GM19467 (cell line): ENCODE data around the gene SLBP.
"Not testable (repeated sequence)": the region's sequence is repeated elsewhere in the genome, so short reads cannot be mapped to it uniquely, and the experiment has no call there.

Source experiments
- ATAC-seq: cut with Tn5 transposase; IDR thresholded peaks from one replicate; pipeline ENCODE4 v1.9.1; 2021; ENCODE audit warnings: mild to moderate bottlenecking, moderate library complexity; ENCODE audit not compliant: unreplicated experiment

Gene SLBP

DNA sequence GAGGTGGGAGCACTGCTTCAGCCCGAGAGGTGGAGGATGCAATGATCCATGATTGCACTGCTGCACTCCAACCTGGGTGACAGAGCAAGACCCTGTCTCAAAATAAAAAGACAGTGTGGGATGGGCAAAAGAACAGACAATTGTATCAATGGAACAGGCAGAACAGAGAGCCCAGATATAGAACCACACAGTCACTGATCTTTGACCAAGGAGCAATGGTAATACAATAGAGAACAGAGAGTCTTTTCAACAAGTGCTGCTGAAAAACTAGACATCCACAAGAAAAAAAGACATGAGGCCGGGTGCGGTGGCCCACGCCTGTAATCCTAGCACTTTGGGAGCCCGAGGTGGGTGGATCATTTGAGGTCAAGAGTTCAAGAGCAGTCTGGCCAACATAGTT, 33.9 kb downstream of the SLBP start:
- ATAC-seq = no peak

- ATAC-seq = no peak
These were observed 35.3 kb downstream of the SLBP start for GRCh38 chr4:1676605-1677525.

GRCh38 chr4:1675802-1676137, 36.3 kb downstream of the SLBP start:
- ATAC-seq = no peak

- ATAC-seq = no peak
These were observed 36.9 kb downstream of the SLBP start for GRCh38 chr4:1675136-1675801.

DNA sequence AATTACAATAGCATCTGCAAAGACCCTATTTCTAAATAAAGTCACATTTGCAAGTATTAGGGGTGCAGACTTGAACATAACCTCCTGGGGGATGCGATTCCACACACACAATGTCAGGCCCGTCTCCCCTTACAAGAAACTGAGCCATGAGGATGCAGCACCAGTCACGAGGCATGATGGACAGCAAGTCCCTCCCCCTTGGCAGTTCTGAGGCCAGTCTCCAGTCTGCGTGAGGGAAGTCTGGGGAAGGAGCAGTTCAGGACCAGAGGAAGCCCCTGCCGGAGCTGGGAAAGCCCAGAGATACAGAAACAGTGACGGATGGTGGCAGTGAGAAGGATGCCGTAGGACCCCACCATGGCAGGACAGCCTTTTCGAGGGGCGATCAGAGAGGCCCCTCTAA, 37.4 kb downstream of the SLBP start:
- no peak for ATAC-seq

- no peak for ATAC-seq
These were observed 38.4 kb downstream of the SLBP start for GRCh38 chr4:1673671-1674070.

GRCh38 chr4:1671011-1671410, 41.1 kb downstream of the SLBP start:
- not testable (repeated sequence) for ATAC-seq

DNA sequence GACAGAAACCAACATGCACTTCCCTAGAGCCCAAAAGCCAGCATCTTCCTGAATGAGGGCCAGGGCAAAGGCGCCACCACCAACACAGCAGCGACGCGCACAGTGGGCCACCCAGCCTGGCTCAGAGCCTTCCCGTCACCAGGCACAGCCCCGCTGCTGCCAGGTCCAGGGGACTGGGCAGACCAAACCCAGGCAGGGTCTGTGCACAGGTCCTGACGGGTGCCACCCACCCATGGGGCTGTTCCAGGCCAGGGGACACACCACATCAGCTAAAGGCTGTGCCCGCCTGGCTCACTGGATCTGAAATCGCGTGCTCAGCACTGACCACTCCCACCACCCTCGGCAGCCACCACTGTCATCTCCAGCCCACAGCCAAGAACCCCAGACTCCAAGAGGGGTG, 41.8 kb downstream of the SLBP start:
- ATAC-seq = no peak

GRCh38 chr4:1669850-1670249, 42.3 kb downstream of the SLBP start:
- ATAC-seq = no peak

DNA sequence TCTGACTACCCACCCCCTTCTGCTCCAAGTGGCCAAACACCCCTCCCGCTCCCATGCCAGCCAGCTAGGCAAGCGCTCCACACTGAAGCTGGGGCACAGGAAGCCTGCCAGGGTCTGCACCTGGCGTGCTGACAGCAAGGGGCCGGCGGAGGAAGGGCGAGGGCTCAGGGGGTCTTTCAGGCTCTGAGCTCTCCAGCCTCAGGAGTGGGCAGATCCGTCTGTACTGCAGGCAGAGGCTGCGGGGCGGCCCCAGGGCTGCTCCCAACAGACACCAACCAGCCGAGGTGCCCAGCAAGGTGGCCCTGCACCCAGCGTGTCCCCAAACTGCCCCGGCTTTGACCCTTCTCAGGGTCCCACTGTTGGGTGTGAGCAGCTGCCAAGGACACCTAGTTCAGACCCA, 42.8 kb downstream of the SLBP start:
- ATAC-seq = no peak

DNA sequence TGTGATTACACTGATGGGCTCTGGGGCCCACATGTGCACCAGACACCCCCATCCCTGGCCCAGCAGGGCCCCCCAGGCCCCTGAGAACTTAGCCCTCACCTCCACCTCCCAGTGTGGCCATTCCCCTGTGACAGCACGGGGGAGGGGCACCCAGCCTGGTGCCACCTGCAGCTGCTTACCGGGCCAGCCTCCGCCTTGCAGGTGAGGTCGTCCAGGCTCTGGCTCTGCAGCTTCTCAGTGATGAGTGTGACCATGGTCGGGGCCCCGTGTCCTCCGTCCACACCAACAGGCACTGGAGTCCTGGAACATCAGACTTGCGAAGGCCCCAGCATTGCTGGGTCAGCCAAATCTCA, 43.7 kb downstream of the SLBP start:
- no peak for ATAC-seq

DNA sequence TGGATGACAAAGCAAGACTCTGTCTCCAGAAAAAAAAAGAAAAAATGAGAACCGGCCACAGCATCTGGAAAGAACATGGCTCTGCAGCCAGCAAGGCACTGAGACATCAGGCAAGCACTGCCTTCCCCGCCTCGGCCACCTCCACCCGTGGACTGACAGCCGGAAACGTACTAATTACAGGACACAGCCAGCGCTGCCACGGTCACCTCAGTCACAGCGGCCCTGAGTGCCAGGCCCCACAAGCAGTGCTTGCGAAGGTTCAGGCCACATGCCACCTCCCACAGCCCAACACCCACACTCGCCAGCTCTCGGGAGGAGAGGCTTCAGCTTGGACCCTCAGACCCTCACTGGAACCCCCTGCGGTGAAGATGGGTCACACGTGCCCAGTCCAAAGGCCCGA, 44.8 kb downstream of the SLBP start:
- no peak for ATAC-seq

DNA sequence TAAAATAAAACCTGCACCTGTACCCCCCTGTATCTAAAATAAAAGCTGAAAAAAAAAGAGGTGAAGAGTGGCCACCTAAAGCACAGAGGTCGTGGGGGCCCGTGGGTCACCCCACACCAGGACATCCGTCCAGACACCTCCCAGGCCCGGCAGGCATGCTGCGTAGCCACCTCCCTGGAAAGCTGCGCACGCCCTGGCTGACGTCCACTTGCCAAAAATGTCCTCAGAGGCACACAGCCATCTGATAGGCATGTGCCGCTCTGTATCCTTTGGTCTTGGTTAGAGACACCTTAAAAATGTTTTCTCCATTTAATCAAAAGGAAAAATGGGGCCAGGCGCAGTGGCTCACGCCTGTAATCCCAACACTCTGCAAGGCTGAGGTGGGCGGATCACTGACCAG, 45.7 kb downstream of the SLBP start:
- ATAC-seq = no peak

GRCh38 chr4:1664141-1664540, 48.0 kb downstream of the SLBP start:
- no peak for ATAC-seq

- no peak for ATAC-seq
These were observed 48.6 kb downstream of the SLBP start for GRCh38 chr4:1663549-1663948.

DNA sequence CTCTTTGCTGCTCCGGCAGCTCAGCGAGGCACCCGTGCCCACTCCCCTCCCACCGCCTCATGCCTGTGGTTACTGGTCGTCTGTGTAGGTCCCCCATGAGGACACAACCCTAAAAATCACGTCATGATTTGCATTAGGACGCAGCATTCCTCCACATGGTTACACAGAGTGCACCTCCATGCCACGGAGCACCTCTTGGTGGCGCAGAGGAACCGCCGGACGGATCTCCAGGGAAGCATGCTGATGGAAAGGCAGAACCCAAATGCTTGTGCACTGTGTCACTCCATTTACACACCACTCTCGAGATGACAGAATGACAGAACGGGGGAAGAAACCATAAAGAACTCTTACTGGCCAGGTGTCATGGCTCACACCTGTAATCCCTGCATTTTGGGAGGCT, 50.4 kb downstream of the SLBP start:
- ATAC-seq = no peak

GRCh38 chr4:1660948-1661677, 51.0 kb downstream of the SLBP start:
- no peak for ATAC-seq

DNA sequence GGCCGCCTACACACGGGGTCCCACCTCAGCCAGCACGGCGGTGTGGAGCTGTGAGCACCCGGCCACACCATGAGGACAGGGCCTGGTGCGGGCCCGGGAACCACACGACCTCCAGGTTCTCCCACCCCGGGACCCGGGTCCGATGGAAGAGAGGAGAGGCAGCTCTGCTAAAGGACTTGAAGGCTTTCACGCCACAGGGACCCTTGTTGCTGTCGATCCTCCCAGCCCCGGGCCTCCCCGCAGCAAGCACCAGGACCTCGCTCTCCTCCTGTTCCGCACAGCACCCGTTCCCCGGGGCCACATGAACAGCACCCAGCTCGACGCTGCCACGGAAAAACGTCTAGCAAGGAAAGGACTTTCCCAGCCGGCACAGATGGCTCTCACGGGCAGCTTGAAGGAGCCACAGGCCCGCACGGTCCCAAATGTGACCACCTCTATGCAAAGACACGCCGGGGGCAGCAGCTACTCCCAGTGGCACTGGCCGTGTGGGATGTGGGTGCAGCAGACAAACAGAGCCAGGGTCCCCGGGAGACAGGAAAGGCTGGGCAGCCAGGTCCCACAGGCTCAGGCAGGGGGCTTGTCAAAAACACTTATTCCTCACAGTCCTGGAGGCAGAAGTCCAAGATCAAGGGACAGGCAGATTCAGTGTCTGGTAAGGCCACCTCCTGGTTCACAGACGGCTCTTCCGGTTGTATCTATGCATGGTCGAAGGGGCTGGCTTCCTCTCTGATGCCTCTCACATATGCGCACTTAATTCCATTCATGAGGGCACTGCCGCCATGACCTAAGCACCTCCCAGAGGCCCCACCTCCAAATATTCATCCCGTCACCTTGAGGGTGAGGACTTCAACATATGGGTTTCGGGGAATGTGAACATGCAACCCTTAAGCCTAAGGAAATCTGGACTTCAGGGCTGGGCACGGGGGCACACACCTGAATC, 52.7 kb downstream of the SLBP start:
- ATAC-seq = no peak

DNA sequence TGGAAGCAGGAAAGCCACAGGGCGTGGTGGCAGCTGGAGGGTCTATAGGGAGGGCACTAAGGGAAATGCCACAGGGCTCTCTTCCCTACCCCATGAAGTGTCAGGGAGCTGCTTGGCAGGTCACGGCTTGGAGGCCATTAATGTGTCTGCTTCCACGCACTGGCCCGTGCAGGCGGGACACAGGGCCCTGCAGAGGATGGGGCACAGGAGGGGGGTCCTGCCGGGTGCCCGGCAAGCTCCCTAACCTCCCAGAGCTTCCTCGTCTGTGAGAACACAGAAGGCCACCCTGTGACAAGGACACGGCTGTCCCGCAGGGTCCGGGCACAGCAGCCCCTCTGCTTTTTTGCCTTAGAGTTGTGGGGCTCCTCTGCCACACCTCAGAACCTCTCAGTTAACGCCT, 53.5 kb downstream of the SLBP start:
- ATAC-seq = no peak

DNA sequence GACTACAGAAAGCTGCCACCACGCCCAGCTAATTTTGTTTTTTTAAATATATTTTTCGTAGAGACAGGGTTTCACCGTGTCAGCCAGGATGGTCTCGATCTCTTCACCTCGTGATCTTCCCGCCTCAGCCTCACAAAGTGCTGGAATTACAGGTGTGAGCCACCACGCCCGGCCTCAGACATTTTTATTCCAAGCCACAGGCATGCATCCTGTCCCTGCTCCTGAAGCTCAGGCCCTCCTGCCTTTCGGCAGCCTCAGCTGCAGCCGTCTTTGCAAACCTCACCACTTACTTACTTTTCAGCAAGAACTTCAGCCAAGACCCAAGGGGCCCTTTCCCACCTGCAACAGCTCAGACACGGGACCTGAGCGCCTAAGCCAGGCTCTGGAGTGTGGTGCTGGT, 54.0 kb downstream of the SLBP start:
- no peak for ATAC-seq

DNA sequence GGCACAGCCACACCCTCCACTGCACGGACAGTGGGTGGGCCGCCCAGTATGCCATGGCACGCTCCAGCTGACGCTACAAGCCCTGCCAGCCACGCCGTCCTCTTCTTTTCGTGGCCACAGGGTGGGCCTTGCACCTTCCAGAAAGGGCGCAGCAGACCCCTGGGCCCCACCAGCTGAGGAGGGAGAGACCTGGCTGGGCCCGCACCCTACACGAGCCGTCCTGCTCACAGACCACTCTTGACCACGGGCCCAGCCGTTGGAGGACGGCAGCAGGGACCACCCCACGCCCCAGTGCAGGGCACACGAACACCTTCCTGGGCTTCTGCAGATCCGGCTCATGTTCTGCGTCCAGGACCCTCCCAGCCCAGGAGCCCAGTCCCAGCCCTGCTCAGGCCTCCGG, 55.1 kb downstream of the SLBP start:
- ATAC-seq = no peak
